Gastroesophageal sphincter (tissue), 3 donors: Measurements from ENCODE around the gene TMEM201.
"Not testable (repeated sequence)": the region's sequence is repeated elsewhere in the genome, so short reads cannot be mapped to it uniquely, and the experiment has no call there.

Experiments
- CTCF ChIP-seq, 4 experiments: fragments of 200-600 bp in 2 of 4; fragments of 450-650 bp in 2 of 4; sonication (generic) in 1 of 4; IDR thresholded peaks; one replicate each; pipeline ENCODE4 v1.5.1; 2017 to 2019; ENCODE audit warnings: antibody characterized with exemption in 4 of 4, mild to moderate bottlenecking in 2 of 4, moderate library complexity in 2 of 4
- POLR2A ChIP-seq, 2 donors: fragments of 450-650 bp; IDR thresholded peaks; one replicate each; pipeline ENCODE4 v1.6.1; 2017; ENCODE audit warnings: antibody characterized with exemption in 2 of 2, mild to moderate bottlenecking in 2 of 2, moderate library complexity in 1 of 2
- POLR2AphosphoS5 ChIP-seq: sonication (generic); formaldehyde crosslinking; IDR thresholded peaks from one replicate; pipeline ENCODE4 v1.6.1; 2017; ENCODE audit warnings: antibody characterized with exemption

- not testable (repeated sequence) for TF ChIP-seq CTCF (IDR thresholded peaks at IDR 0.05); POLR2AphosphoS5; POLR2A (IDR thresholded peaks at IDR 0.05)
Measured at GRCh38 chr1:9560090-9560489, 28.6 kb upstream of the TMEM201 start.
